GM23338 (cell line): ENCODE measurements around the gene TRMT61A.

Experiments
- CREB1 ChIP-seq: fragments of 250-450 bp; sonication (Bioruptor Pico); IDR thresholded peaks from 2 replicates; pipeline ENCODE4 v1.5.0; 2020; ENCODE audit warnings: low read depth, mild to moderate bottlenecking, moderate library complexity
- CTCF ChIP-seq, 2 experiments: fragments of 200-600 bp in 1 of 2; sonication (generic) in 1 of 2; conservative IDR thresholded peaks; 2 replicates each; pipeline versions ENCODE4 v1.5.1 to v1.6.1; 2016 to 2017; ENCODE audit warnings: antibody characterized with exemption in 2 of 2, low read depth in 2 of 2, mild to moderate bottlenecking in 2 of 2, moderate library complexity in 1 of 2
- EZH2 ChIP-seq: fragments of 200-600 bp; sonication (generic); IDR thresholded peaks from one replicate; pipeline ENCODE4 v1.8.0; 2017; ENCODE audit warnings: antibody characterized with exemption, mild to moderate bottlenecking, low read depth; ENCODE audit not compliant: unreplicated experiment
- EZH2phosphoT487 ChIP-seq: fragments of 200-600 bp; sonication (generic); IDR thresholded peaks from one replicate; pipeline ENCODE4 v1.8.1; 2018; ENCODE audit warnings: antibody characterized with exemption; ENCODE audit not compliant: unreplicated experiment
- JUNB ChIP-seq: IDR thresholded peaks from one replicate; pipeline ENCODE4 v1.6.1; 2016; ENCODE audit warnings: antibody characterized with exemption; ENCODE audit not compliant: unreplicated experiment
- POLR2AphosphoS5 ChIP-seq: IDR thresholded peaks from 2 replicates; pipeline ENCODE4 v1.6.1; 2016; ENCODE audit warnings: antibody characterized with exemption, low read depth
- REST ChIP-seq: IDR thresholded peaks from one replicate; pipeline ENCODE4 v1.6.1; 2018; ENCODE audit warnings: antibody characterized with exemption; ENCODE audit not compliant: unreplicated experiment
- STAT1 ChIP-seq: IDR thresholded peaks from one replicate; pipeline ENCODE4 v1.6.1; 2016; ENCODE audit warnings: antibody characterized with exemption; ENCODE audit not compliant: unreplicated experiment
- ZNF114 ChIP-seq: fragments of 250-450 bp; sonication (Bioruptor Pico); IDR thresholded peaks from 2 replicates; pipeline ENCODE4 v1.5.0; 2020; ENCODE audit warnings: mild to moderate bottlenecking, moderate library complexity
- ZNF462 ChIP-seq: fragments of 250-450 bp; sonication (Bioruptor Pico); IDR thresholded peaks from 2 replicates; pipeline ENCODE4 v1.5.0; 2020; ENCODE audit warnings: mild to moderate bottlenecking, moderate library complexity

DNA sequence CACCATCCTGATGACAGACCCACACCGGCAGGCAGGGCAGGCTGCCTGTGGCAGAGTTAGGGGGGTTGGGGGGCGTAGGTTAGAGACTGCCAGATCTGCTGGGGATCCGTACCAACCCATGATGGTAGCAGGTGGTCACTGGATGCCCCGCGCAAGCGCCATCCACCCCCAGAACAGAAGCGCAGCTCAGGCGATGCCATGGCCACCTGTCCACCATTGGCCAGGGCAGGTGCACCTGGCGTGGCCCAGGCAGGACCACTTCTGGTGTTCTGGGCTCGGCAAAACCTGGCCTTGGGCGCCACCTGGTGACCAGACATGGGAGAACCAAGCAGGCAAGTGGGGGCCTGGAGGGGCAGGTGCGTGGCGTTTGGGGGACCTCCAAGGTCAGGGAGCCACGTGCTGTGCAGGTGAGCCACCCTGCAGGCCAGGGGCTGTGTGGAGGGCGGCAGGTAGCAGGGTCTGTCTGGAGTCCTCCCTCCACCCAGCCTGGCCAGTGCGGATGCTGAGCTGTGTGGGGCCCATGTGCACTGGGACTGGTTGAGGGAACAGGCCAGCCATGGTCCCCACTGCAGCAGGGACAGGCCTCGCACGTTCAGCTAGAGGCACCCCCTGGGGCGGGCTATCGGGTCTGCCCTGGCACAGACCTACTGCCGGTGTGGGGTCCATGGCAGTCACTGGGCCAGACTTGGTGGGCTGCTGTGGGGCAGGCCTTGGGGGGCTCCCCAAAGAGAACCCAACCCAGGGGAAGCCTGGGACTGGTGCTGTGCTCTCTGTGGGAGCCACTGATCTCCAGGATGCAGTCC lies 17.9 kb downstream of the TRMT61A start:
- TF ChIP-seq CTCF (conservative IDR thresholded peaks at IDR 0.05; ENCODE audit: low read depth in 2 of 2) (peak; percentile 84 to 99), REST (no peak), POLR2AphosphoS5 (no peak), EZH2phosphoT487 (no peak), ZNF462 (CRISPR knock-in tag) (no peak), CREB1 (CRISPR knock-in tag) (0 out of 2 replicates have a peak, but pooled peaks have one; percentile 18), EZH2 (no peak), ZNF114 (CRISPR knock-in tag) (no peak), JUNB (no peak), STAT1 (no peak)
